Superior temporal gyrus (tissue), 1 donor: ENCODE measurements around the gene EXO1.
"Not testable (repeated sequence)": the region's sequence is repeated elsewhere in the genome, so short reads cannot be mapped to it uniquely, and the experiment has no call there.

ENCODE experiments used
- DNase-seq: peaks from one replicate; pipeline ENCODE4 v3.0.0-alpha.2; 2016; ENCODE audit errors: extremely low spot score

The EXO1 gene

DNA sequence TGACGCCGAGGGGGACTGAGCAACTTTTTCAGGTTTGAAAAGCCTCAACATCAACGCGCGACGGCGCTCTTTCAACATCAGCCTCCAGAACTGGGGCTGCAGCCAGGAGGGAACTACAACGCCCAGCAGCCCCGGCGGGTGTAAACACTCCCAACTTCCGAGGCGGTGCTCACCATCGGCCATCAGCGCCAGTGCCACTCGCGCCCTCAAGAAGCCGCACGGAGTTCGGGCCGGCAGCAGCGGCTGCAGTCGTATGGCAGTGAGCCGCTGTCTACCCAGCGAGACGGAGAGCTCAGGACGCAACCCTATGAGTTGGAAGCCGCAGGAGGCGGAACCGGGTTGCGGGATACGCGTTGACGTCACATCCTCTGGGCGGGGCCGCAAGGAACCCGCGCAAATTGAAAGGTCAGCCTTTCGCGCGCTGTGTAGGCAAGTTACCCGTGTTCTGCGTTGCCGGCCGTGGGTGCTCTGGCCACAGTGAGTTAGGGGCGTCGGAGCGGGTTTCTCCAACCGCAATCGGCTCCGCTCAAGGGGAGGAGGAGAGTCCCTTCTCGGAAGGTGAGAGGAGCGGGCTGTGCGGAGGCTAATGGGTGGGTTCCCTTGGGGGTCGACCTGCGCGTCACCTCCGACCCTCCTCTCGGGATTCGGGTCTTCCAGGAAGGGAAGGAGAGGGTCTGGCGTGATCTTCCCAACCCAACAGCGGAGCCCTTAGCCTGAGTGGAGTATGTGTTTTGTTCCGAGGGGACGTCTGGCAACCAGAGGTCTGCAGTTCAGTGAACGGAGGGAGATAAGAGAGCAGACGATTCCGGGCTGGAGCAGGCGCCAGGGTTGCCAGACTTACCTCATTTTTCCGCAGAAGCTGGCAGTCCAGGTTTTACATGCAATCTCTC, at the start of gene EXO1:
EXO1 (plus strand) TSS at position 409 of the 890 bp plus-strand sequence. CDS start 2,222 bp downstream, outside the sequence.
- peak; percentile 95 for DNase-seq

DNA sequence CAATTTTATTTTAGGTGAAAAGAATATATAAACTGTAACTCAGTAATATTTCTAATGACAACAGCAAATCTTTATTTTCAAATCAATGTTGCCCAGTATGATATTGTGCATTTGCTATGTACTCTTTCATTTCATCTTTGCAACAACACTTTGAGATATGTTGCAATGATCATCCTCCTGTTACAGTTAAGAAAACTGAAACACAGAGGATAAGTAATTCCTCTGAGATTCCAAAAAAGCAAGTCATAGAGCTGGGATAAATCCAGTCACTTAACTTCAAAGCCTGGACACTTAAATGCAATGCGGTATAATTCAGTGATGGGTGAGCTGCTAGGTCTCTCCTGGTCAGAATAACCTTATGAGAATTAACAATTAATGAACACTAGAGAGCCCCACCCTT, 48.6 kb upstream of the EXO1 start:
- no peak for DNase-seq

DNA sequence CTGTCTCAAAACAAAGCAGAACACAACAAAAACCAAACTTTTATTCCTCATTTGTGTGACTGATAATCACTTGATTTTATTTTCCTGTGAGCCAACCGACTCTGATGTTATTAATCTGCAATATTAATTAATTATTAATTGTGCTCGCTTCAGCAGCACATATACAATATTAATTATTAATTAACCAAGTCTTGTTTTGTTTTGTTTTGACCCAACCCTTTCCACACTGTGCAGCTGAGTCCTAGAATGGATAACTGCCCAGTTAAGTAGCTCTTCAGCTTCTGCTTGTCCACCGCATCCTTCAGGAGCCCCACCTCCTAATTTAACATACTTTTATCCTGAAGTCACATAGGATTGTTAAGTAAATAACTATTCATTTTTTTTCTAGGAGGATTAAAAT, 47.4 kb upstream of the EXO1 start:
- no peak for DNase-seq

DNA sequence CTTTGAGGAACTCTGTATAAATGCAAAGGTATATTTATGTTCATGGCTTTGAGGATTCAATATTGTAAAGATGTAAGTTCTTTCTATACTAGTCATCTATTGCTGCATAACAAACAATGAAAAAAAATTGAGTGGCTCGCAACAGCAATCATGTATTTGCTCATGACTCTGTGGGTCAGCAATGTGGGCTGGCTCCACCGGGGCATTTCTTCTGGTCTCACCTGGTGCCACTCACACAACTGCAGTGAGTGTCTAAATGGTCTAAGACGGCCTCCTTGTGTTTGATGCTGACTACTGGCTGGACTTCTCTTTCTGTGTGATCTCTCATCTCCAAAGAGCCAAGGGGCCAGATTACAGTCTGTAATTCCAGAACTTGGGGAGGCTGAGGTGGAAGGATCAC, 45.1 kb upstream of the EXO1 start:
- DNase-seq = no peak

DNA sequence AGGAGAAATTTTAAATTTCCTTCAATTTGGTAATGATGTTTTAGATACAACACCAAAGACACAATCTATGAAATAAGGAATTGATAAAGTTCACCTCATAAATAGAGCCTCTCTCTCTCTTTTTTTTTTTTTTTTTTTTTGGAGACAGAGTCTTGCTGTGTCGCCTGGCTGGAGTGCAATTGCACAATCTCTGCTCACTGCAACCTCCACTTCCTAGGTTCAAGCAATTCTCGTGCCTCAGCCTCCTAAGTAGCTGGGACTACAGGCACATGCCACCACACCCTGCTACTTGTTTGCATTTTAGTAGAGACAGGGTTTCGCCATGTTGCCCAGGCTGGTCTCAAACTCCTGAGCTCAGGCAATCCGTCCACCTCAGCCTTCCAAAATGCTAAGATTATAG, 43.3 kb upstream of the EXO1 start:
- DNase-seq = not testable (repeated sequence)

DNA sequence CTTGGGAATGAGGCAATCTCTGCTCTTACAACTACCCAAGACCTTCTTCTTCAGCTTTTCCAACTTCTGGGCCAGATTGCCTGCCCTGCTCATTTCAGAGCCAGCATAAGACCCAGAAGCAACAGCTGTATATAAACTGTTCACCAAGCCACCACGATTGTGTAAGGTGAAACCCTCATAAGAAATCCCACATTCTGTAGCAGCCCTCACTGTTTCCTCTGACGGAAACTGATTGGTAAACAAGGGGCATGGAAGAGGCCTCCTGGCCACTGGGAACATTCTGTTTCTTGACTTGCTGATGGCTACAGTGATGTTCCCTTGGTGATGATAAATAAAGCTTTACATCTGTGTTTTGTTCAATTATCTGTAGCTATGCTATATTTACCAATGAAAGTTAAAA, 39.7 kb upstream of the EXO1 start:
- DNase-seq = no peak

DNA sequence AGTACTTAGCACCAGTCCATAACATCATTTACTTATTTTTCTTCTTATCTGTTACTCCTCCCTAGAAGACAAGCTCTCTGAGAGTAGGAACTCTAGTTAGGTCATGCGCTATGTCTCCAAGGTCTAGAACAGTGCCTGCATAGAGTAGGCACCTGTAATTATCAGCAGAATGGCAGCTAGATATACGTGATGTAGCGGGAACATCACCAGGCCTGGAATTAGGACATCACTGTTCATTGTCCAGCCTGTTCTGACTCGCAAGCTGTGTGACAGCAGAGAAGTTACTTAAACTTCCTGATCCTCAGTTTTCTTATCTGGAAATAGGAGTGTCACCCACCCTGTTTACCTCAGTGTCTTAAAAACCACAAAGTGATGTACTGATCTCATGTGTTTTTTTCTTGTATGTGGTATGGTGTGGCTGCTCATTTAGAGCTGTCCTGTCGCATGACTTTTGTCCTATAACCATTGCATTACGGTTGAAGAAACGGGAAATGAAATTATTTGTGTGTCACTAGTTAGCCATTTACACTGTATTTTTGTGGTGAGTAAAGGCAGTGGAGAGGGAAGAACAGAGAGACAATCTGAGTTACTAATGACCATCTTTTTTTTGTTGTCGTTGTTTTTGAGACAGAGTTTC, 37.1 kb upstream of the EXO1 start:
- DNase-seq = no peak

DNA sequence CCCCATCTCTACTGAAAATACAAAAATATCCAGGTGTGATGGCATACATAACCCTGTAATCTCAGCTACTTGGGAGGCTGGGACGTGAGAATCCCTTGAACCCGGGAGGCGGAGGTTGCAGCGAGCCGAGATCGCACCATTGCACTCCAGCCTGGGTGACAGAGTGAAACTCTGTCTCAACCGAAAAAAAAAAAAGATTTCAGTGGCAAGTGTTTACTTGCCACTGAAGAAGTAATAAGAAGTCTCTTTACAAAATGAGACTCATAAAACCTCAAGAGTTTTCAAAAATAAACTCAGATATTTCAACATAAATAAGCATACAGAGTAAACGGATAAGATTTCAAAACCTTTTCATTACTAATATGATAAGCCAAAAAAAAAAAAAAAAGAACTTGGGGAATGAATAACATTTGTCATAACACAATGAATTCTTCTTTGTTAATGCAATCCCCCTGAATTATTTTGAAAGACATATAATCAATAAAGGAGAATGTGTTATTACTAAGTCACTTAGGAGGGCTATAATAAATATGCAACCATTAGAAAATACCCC, 34.2 kb upstream of the EXO1 start:
- no peak for DNase-seq

DNA sequence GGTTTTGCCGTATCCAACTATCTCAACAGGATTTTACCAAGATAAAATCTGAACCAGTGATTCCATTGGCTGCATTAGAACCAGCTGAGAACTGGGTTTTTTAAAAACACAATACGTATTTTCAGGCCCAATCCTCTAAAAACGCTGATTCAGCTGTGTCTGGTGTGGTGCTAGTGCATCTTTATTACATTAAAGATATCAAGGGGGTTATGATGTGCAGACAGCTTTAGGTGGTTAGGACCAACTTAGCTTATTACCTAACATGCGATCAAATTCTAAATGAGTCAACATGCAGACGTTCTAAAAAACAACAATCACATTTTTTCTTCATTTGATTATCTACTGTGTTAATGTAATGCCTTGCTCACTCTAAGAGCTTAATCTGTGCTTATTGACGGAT, 32.0 kb upstream of the EXO1 start:
- no peak for DNase-seq

DNA sequence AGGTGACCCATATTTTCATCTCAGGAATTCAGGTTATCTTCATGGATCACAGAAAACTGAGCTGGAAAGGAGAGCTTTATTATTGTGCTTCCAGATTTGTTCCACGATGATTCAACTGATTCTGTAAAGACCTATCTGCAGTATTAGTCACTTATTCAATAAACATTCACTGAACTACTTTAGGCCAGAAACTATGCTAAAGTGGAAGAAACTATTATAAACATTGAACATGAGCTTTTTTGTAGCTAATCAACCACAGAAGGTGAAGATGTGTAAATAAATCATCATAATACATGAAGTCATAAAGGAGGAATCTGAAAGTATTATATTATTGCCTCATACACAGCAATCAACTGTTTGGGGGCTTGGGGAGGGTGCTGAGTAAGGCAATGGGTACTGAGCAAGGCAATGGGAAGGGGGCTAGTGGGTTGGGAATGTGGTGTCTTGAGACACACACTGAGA, 30.6 kb upstream of the EXO1 start:
- DNase-seq = no peak

DNA sequence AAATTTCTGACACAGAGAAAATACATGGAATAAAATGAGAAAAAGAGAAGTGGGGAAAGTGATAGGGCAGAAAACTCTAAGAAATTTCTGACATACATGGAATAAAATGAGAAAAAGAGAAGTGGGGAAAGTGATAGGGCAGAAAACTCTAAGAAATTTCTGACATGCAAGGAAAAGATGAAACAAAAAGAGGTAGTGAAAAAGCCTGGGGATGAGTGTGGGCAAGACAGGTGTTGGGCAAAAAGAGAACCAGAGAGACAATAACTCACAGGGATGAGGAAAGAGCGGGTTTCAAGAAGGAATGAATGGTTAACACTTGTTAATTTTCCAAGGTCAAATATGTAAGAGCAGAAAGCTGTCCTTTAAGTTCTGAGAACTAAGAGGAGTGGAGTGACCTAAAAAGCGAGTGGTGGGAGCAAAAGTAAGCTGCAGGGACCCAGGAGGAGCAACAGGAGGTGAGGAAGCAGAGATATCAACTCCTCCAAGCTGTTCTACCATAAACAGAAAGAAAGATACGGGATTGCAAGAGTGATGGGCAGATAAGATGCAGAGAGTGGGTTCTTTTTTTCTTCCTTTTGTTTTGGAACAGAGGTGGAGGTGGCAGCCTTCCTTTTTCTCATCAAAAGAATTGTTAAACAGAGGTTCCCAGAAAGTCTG, 29.9 kb upstream of the EXO1 start:
- no peak for DNase-seq

DNA sequence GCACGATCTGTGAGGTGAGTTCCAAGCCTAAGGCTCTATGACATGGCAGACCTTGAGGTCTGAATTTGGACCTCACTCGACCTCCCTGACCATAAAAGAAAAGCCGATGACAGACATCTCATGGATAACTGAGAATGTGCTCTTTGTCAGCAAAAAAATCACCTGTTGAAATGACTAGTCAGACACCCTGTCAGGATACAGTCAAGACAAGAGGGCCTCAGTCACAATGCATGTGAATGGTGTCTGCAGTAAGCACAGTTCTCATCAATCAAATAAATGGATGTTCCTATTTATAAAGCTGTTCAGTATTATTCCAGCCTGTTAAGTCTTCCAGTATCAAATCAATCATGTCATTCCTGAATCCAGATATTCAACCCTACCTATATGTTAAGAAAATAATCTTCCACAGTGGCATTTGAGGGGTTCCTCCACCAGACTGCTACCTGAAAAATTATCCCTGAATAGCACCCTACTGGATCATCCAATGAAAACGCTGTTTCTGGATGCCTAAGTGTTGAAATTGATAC, 28.6 kb upstream of the EXO1 start:
- no peak for DNase-seq

DNA sequence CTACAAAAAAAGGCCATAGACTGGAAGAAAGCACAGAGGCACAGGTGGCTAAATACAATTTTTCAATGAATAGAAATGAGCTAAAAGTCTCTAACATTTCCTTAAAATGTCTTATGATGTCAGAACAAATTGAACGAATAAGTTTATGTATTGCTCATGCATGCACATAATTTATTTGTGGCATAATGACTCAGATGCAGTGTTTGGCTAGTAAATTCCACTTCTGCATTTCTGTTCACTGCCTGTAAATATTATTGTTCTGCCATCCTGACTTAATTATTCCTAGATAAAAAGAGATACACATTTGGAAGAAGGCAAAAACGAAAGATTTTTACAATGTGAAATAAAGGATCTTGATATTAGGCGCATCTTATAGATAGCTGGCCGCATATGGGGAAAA, 26.6 kb upstream of the EXO1 start:
- DNase-seq = no peak

DNA sequence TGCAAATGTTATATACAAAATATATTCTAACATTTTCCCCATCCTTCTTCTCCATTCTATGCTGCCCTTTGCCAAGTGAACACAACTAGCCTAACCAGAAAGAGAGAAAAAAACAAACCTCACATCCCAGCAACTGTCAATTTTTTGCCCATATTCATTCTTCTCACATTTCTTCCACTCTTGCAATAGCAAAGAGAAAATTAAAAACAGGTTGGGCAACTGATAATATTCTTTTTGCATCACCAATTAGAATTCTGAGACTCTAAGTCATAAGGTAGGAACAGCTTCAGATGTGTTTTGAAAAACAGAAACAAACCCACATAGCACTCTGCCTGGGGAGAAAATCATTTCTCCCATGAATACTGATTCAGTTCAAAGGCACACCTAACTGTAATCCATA, 25.2 kb upstream of the EXO1 start:
- no peak for DNase-seq

DNA sequence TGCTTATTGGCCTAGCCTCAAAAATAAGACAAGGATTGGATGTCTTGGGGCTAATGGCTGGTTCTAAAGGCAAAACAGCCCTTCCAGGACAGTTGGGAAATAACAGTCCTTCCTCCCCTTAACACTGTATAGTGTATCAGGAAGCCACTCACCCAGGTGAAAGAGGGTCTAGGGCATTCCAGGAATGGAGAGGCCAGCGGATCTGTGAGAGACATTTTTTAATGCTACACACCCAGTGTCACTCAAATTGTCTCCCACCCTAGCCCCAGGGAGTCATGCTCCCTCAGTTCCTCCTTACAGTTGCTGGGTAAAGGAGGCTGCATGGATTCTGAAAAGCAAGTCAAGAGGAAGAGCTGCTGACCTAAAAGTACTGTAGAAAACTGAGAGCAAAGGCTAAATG, 24.1 kb upstream of the EXO1 start:
- DNase-seq = no peak

DNA sequence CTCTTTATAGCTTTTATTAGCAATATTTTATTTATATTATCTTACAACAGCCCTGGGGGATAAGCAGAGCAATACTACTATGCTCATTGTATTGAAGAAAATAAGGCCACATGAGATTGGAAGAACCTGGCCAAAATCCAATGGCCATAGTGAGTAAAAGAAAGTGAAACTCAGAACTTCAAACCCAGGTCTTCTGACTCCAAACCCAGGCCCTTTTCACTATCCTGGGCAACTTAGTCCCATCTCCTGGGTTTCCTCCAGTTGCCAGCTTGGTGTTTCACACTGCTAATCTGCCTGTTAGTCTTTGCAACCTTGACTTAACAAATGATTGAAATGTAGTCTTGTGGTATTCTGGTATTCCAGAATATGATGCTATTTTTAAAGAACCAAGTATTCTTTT, 22.4 kb upstream of the EXO1 start:
- DNase-seq = no peak

DNA sequence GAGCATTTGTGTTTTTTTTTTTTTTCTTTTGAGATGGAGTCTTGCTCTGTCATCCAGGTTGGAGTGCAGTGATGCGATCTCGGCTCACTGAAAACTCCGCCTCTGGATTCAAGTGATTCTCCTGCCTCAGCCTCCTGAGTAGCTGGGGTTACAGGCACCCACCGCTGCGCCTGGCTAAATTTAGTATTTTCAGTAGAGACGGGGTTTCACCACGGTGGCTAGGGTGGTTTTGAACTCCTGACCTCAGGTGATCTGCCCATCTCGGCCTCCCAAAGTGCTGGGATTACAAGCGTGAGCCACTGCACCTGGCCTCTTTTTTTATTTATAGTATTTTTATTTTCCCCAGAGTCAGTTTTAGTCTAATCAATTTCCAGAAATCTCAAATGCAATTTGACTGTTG, 21.4 kb upstream of the EXO1 start:
- not testable (repeated sequence) for DNase-seq

DNA sequence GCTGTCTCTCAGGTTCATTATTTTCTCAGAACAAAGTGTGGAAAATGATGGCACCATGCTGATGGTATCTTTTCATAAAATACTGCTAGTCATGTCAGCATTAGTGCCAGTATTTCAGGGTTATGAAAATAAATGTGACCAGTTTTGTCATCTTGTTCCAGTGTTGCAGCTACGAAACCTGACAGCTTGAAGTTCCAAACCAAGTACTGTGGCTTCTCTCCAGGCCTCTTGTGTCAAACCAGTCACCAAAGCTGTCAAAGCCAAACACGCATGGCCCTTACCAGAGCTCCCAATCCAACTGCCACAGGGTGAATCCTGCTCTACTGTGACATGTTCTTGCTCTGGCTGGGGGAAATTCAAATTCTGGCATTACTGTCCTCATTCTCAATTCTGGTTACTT, 20.7 kb upstream of the EXO1 start:
- DNase-seq = no peak

DNA sequence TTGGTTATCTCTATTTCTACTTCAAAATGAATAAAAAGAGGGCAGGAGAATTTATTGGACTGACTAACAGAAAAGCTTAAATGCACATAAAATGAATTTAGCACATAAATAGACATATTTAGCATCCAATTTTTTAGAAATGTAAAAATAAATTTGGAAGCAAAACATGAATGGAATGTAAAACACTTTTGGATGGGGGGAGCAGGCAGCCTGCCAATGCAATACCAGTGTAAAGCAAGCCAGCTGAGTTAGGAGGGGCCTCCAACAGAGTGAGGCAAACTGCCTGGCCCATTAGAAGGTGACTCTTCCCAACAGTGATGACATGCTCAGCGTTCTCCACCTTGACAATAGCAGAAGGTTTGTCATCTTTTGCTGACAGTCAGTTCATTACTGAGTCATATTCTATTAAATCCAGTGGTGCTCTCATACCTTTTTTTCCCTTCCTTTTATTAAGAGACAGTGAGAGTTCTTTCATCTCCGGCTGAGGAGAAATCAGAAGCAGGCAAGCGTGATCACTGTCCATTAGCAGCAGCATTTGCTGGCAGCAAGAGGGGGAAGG, 19.5 kb upstream of the EXO1 start:
- no peak for DNase-seq

DNA sequence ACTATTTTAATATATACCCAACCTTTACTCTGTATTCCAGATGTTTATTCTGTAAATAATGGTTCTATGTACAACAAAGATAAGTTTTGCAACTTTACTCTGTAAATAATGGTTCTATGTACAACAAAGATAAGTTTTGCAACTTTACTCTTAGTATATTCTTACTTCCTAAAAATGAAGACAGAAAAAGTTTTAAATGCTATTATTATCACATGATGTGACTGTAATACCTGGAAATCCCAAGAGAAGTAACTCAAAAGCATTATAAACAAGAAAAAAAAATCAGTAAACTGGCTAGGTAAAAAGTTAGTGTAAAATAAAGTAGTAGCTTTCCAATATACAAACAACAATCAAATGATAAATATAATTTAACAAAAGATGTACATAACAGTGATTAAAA, 18.5 kb upstream of the EXO1 start:
- no peak for DNase-seq

DNA sequence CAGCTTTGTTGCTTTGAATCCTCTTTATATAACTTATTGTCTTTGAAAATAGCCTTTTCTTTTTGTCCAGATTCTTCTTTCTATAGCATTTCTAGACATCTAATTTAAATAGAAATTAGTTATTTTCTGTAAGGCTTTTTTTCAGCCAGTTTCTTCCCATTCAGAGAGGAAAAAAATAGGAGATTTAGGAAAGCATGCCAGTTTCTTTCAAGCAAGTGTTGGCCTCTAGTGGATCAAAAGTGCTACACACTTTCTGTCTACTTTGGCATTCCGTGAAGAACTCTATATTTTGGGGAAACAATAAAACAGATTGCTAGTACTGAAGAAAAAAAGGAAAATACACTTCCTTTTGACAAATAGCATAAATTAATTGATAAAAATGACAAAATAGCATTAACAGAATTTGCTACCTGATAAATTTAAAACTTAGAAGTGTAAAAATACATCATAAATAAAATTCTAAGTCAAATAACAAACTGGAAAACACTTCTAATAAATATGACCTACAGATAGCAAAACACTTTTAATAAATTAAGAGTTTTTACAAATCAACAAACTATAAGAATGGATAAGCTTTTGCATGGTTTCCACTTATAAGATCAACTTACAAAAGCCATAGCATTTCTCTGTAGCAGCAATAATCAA, 13.1 kb upstream of the EXO1 start:
- peak; percentile 81 for DNase-seq
